WTC11 (cell line): ENCODE measurements around the gene TEX19. TPM values are rescaled to one million over a fixed set of nuclear protein-coding genes. Genes with fewer than 3 reads are reported as not detected.

Experiments
- ATAC-seq: fragments of 200-7000 bp; cut with Tn5 transposase; 2 replicates; pipeline ENCODE4 v1.10.0; 2021; ENCODE audit warnings: mild to moderate bottlenecking, moderate library complexity
- CTCF ChIA-PET: fragments of 300-600 bp; sonication (Branson Sonifier 250); formaldehyde crosslinking; loops from one replicate; lab custom pipeline; 2021; ENCODE audit warnings: antibody characterized with exemption; lab: Charles Lee
- POLR2A ChIA-PET: fragments of 350-600 bp; sonication (Branson Sonifier 250); formaldehyde crosslinking; loops from one replicate; lab custom pipeline; 2021; ENCODE audit warnings: antibody characterized with exemption; lab: Charles Lee
- DNase-seq: peaks from one replicate; pipeline ENCODE4 v3.0.0; 2021; ENCODE audit warnings: low spot score
- H3K27ac Mint-ChIP-seq: 2 replicates; pipeline ENCODE4 v1.8.0; 2021; ENCODE audit warnings: mixed read lengths
- H3K27me3 Mint-ChIP-seq: 2 replicates; pipeline ENCODE4 v1.8.0; 2021; ENCODE audit warnings: low read depth, mild to moderate bottlenecking, moderate library complexity, mixed read lengths
- H3K36me3 Mint-ChIP-seq: 2 replicates; pipeline ENCODE4 v1.8.0; 2021; ENCODE audit warnings: mixed read lengths
- H3K4me1 Mint-ChIP-seq: 2 replicates; pipeline ENCODE4 v1.8.0; 2022; ENCODE audit warnings: mixed read lengths
- H3K4me3 Mint-ChIP-seq: 2 replicates; pipeline ENCODE4 v1.8.0; 2021; ENCODE audit warnings: mild to moderate bottlenecking, moderate library complexity, mixed read lengths
- H3K9me3 Mint-ChIP-seq: 2 replicates; pipeline ENCODE4 v1.8.0; 2021; ENCODE audit warnings: mixed read lengths
- ESRRA ChIP-seq: sonication (generic); formaldehyde crosslinking; IDR thresholded peaks from 2 replicates; pipeline ENCODE4 v1.8.1; 2022; ENCODE audit warnings: mild to moderate bottlenecking, missing genetic modification reagents, borderline replicate concordance
- FOXK1 ChIP-seq: sonication (generic); formaldehyde crosslinking; IDR thresholded peaks from 2 replicates; pipeline ENCODE4 v1.8.0; 2022; ENCODE audit warnings: mild to moderate bottlenecking, moderate library complexity, missing genetic modification reagents
- GRHL2 ChIP-seq: fragments of 250-450 bp; sonication (Bioruptor Pico); IDR thresholded peaks from 2 replicates; pipeline ENCODE4 v1.8.0; 2022; ENCODE audit warnings: mild to moderate bottlenecking, moderate library complexity; ENCODE audit not compliant: insufficient replicate concordance, severe bottlenecking
- NFYB ChIP-seq: sonication (generic); formaldehyde crosslinking; conservative IDR thresholded peaks from 2 replicates; pipeline ENCODE4 v1.8.0; 2022; ENCODE audit warnings: low read depth, missing genetic modification reagents
- ZNF138 ChIP-seq: sonication (generic); formaldehyde crosslinking; conservative IDR thresholded peaks from 2 replicates; pipeline ENCODE4 v1.8.1; 2022; ENCODE audit warnings: mild to moderate bottlenecking, moderate library complexity, missing genetic modification reagents
- ZNF232 ChIP-seq: sonication (generic); formaldehyde crosslinking; IDR thresholded peaks from 2 replicates; pipeline ENCODE4 v1.8.0; 2022; ENCODE audit warnings: mild to moderate bottlenecking, missing genetic modification reagents
- ZNF263 ChIP-seq: sonication (generic); formaldehyde crosslinking; IDR thresholded peaks from 2 replicates; pipeline ENCODE4 v1.8.1; 2022; ENCODE audit warnings: low read depth, mild to moderate bottlenecking, moderate library complexity, missing genetic modification reagents
- ZNF416 ChIP-seq: fragments of 250-450 bp; sonication (Bioruptor Pico); IDR thresholded peaks from 2 replicates; pipeline ENCODE4 v1.9.0; 2021; ENCODE audit warnings: mild to moderate bottlenecking, inconsistent platforms
- total RNA-seq: library from RNA; stranded (reverse); gene quantifications from 3 replicates; pipeline ENCODE4 v1.2.3, GENCODE V29; 2021
- TF ChIP-seq, protein P1 (sequence below): sonication (generic); formaldehyde crosslinking; IDR thresholded peaks from 2 replicates; pipeline ENCODE4 v1.8.0; 2023; ENCODE audit warnings: missing genetic modification reagents, mild to moderate bottlenecking, borderline replicate concordance
- TF ChIP-seq, protein P2 (sequence below): fragments of 200-600 bp; IDR thresholded peaks from 2 replicates; pipeline ENCODE4 v1.8.0; 2022; ENCODE audit warnings: antibody characterized with exemption
- TF ChIP-seq, protein P3 (sequence below): sonication (generic); formaldehyde crosslinking; conservative IDR thresholded peaks from 2 replicates; pipeline ENCODE4 v1.8.1; 2022; ENCODE audit warnings: mild to moderate bottlenecking, missing genetic modification reagents
- TF ChIP-seq, protein P4 (sequence below): sonication (generic); formaldehyde crosslinking; IDR thresholded peaks from 2 replicates; pipeline ENCODE4 v1.8.0; 2022; ENCODE audit warnings: mild to moderate bottlenecking, missing genetic modification reagents
- TF ChIP-seq, protein P5 (sequence below): sonication (generic); formaldehyde crosslinking; IDR thresholded peaks from 2 replicates; pipeline ENCODE4 v1.8.1; 2022; ENCODE audit warnings: mild to moderate bottlenecking, moderate library complexity, missing genetic modification reagents
- TF ChIP-seq, protein P6 (sequence below): fragments of 250-450 bp; sonication (Bioruptor Pico); IDR thresholded peaks from 2 replicates; pipeline ENCODE4 v1.8.0; 2021; ENCODE audit warnings: mild to moderate bottlenecking
- TF ChIP-seq, protein P7 (sequence below): sonication (generic); formaldehyde crosslinking; IDR thresholded peaks from 2 replicates; pipeline ENCODE4 v1.8.1; 2023; ENCODE audit warnings: mild to moderate bottlenecking, missing genetic modification reagents, borderline replicate concordance

TEX19 gene
- total RNA-seq, 1 experiment from 2014 or later = 1.4 TPM

DNA sequence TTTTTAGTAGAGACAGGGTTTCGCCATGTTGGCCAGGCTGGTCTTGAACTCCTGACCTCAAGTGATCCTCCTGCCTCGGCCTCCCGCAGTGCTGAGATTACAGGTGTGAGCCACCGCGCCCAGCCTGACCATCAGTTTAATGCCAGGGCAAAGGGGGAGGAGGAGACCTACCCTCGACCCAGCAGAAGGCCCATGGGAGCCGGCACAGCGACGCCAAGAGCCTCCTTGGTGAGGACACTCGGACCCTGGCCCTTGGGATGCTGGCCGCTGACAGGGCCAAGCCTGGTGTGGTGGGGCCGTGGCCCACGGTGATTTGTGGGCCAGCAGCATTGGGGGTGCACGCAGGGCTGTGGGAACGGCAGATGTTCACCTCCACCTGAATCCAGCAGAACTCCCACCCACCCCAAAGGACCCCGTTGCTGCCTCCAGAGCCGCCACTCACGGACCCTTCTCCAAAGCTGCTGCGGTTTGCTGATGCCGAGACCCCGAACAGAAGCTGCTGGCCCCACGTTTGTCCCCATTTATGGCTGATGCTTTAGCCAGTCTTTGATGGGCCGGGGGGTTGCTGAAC is 32.5 kb downstream of the TEX19 start:
- ChIA-PET POLR2A (no interaction called here), CTCF (no interaction called here)
- no peaks in the 10 kb centered on the region for H3K36me3 Mint-ChIP-seq
- ATAC-seq (no peak), DNase-seq (no peak)
- H3K27me3 Mint-ChIP-seq = no peaks in the 10 kb centered on the region
- H3K27ac Mint-ChIP-seq = no peak overlapping the region
- no peak overlapping the region for H3K4me3 Mint-ChIP-seq
- TF ChIP-seq, protein P1, sequence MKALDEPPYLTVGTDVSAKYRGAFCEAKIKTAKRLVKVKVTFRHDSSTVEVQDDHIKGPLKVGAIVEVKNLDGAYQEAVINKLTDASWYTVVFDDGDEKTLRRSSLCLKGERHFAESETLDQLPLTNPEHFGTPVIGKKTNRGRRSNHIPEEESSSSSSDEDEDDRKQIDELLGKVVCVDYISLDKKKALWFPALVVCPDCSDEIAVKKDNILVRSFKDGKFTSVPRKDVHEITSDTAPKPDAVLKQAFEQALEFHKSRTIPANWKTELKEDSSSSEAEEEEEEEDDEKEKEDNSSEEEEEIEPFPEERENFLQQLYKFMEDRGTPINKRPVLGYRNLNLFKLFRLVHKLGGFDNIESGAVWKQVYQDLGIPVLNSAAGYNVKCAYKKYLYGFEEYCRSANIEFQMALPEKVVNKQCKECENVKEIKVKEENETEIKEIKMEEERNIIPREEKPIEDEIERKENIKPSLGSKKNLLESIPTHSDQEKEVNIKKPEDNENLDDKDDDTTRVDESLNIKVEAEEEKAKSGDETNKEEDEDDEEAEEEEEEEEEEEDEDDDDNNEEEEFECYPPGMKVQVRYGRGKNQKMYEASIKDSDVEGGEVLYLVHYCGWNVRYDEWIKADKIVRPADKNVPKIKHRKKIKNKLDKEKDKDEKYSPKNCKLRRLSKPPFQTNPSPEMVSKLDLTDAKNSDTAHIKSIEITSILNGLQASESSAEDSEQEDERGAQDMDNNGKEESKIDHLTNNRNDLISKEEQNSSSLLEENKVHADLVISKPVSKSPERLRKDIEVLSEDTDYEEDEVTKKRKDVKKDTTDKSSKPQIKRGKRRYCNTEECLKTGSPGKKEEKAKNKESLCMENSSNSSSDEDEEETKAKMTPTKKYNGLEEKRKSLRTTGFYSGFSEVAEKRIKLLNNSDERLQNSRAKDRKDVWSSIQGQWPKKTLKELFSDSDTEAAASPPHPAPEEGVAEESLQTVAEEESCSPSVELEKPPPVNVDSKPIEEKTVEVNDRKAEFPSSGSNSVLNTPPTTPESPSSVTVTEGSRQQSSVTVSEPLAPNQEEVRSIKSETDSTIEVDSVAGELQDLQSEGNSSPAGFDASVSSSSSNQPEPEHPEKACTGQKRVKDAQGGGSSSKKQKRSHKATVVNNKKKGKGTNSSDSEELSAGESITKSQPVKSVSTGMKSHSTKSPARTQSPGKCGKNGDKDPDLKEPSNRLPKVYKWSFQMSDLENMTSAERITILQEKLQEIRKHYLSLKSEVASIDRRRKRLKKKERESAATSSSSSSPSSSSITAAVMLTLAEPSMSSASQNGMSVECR (CRISPR knock-in tag) = no peak
- TF ChIP-seq, protein P2, sequence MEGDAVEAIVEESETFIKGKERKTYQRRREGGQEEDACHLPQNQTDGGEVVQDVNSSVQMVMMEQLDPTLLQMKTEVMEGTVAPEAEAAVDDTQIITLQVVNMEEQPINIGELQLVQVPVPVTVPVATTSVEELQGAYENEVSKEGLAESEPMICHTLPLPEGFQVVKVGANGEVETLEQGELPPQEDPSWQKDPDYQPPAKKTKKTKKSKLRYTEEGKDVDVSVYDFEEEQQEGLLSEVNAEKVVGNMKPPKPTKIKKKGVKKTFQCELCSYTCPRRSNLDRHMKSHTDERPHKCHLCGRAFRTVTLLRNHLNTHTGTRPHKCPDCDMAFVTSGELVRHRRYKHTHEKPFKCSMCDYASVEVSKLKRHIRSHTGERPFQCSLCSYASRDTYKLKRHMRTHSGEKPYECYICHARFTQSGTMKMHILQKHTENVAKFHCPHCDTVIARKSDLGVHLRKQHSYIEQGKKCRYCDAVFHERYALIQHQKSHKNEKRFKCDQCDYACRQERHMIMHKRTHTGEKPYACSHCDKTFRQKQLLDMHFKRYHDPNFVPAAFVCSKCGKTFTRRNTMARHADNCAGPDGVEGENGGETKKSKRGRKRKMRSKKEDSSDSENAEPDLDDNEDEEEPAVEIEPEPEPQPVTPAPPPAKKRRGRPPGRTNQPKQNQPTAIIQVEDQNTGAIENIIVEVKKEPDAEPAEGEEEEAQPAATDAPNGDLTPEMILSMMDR = no peak
- TF ChIP-seq ZNF416 (CRISPR knock-in tag) (no peak), ESRRA (CRISPR knock-in tag) (no peak), ZNF138 (CRISPR knock-in tag) (no peak)
- TF ChIP-seq, protein P3, sequence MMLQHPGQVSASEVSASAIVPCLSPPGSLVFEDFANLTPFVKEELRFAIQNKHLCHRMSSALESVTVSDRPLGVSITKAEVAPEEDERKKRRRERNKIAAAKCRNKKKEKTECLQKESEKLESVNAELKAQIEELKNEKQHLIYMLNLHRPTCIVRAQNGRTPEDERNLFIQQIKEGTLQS = no peak
- no peaks in the 10 kb centered on the region for H3K9me3 Mint-ChIP-seq
- H3K4me1 Mint-ChIP-seq = no peaks in the 10 kb centered on the region

DNA sequence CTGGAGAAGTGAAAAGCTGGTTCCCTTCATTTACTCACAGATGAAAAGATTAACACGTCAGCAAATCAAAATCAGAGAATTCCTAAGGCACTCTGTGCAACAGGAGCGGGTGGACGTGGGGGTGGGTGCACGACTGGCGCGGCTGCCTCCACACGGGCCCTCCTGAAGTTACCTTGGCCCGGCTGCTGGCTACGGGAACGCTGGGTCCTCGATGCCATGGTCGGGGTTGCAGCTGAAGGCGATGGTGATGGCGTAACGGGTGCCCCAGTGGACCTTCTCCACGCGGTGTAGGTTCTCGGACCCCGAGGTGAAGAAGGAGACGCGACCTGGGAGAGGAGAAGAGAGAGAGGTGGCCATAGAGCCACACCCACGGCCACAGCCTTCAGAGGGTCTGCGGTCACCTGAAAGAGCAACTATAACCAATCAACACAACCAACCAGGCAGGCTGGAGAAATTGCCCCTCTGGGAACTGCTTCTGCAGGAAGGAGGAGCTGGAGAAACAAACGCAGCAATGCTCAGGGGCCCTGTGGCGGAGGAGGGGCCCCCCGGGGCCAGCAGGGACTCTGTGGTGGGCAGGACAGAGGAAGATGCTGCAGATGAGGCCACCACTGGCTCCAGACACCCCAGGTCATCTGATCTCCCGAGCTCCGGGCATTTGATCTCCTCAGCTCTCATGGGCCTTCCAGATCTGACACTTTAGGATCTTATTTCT is 33.3 kb downstream of the TEX19 start:
- DNase-seq (no peak), ATAC-seq (no peak)

More for the DNA sequence above, 33.3 kb downstream of the TEX19 start:
- no peaks in the 10 kb centered on the region for H3K4me1 Mint-ChIP-seq
- no peaks in the 10 kb centered on the region for H3K27me3 Mint-ChIP-seq
- CTCF ChIA-PET = no interaction called here
- H3K36me3 Mint-ChIP-seq = no peaks in the 10 kb centered on the region
- no peak overlapping the region for H3K27ac Mint-ChIP-seq
- no peaks in the 10 kb centered on the region for H3K9me3 Mint-ChIP-seq
- H3K4me3 Mint-ChIP-seq = no peak overlapping the region
- TF ChIP-seq ZNF232 (CRISPR knock-in tag) (no peak), NFYB (no peak), ZNF263 (CRISPR knock-in tag) (no peak), FOXK1 (no peak), GRHL2 (no peak)
- TF ChIP-seq, protein P4, sequence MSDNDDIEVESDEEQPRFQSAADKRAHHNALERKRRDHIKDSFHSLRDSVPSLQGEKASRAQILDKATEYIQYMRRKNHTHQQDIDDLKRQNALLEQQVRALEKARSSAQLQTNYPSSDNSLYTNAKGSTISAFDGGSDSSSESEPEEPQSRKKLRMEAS (CRISPR knock-in tag) = no peak
- TF ChIP-seq, protein P5, sequence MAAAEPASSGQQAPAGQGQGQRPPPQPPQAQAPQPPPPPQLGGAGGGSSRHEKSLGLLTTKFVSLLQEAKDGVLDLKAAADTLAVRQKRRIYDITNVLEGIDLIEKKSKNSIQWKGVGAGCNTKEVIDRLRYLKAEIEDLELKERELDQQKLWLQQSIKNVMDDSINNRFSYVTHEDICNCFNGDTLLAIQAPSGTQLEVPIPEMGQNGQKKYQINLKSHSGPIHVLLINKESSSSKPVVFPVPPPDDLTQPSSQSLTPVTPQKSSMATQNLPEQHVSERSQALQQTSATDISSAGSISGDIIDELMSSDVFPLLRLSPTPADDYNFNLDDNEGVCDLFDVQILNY = no peak
- TF ChIP-seq, protein P6, sequence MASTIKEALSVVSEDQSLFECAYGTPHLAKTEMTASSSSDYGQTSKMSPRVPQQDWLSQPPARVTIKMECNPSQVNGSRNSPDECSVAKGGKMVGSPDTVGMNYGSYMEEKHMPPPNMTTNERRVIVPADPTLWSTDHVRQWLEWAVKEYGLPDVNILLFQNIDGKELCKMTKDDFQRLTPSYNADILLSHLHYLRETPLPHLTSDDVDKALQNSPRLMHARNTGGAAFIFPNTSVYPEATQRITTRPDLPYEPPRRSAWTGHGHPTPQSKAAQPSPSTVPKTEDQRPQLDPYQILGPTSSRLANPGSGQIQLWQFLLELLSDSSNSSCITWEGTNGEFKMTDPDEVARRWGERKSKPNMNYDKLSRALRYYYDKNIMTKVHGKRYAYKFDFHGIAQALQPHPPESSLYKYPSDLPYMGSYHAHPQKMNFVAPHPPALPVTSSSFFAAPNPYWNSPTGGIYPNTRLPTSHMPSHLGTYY = no peak
- TF ChIP-seq, protein P7, sequence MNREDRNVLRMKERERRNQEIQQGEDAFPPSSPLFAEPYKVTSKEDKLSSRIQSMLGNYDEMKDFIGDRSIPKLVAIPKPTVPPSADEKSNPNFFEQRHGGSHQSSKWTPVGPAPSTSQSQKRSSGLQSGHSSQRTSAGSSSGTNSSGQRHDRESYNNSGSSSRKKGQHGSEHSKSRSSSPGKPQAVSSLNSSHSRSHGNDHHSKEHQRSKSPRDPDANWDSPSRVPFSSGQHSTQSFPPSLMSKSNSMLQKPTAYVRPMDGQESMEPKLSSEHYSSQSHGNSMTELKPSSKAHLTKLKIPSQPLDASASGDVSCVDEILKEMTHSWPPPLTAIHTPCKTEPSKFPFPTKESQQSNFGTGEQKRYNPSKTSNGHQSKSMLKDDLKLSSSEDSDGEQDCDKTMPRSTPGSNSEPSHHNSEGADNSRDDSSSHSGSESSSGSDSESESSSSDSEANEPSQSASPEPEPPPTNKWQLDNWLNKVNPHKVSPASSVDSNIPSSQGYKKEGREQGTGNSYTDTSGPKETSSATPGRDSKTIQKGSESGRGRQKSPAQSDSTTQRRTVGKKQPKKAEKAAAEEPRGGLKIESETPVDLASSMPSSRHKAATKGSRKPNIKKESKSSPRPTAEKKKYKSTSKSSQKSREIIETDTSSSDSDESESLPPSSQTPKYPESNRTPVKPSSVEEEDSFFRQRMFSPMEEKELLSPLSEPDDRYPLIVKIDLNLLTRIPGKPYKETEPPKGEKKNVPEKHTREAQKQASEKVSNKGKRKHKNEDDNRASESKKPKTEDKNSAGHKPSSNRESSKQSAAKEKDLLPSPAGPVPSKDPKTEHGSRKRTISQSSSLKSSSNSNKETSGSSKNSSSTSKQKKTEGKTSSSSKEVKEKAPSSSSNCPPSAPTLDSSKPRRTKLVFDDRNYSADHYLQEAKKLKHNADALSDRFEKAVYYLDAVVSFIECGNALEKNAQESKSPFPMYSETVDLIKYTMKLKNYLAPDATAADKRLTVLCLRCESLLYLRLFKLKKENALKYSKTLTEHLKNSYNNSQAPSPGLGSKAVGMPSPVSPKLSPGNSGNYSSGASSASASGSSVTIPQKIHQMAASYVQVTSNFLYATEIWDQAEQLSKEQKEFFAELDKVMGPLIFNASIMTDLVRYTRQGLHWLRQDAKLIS (CRISPR knock-in tag) = no peak
- POLR2A ChIA-PET = no interaction called here
